GM18526 (cell line): Measurements from ENCODE around the gene PLPPR1.

ENCODE experiments used
- POLR2A ChIP-seq: IDR thresholded peaks from 3 replicates; pipeline ENCODE4 v1.6.1; 2011; ENCODE audit not compliant: insufficient read length; ENCODE audit errors: extremely low read depth

Gene PLPPR1

DNA sequence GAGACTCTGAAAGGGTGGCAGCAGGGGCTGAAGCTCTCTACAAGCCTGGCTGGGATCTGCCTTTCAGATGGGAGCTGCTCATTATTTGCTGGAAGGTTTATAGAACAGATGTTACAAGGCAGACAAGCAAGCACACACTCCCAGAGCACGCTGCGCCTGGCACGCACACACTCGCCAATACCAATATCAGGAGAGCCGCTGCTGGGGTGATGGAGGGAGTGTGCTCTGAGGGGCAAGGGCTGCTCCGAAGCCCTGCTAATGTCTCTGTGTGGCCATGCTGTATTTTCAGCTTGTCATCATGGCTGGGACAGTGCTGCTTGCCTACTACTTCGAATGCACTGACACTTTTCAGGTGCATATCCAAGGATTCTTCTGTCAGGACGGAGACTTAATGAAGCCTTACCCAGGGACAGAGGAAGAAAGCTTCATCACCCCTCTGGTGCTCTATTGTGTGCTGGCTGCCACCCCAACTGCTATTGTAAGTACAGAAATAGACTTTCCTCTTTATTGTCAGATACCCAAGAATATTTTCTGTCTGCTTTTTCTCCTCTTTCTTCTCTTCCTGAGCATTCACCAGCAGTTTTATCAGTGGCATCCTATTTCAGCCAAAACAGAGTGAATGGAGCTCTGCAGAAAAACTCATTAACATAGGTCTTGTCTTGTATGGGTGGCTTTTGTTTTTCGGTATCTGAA lies 241.2 kb downstream of the PLPPR1 start:
- TF ChIP-seq POLR2A = no peak

DNA sequence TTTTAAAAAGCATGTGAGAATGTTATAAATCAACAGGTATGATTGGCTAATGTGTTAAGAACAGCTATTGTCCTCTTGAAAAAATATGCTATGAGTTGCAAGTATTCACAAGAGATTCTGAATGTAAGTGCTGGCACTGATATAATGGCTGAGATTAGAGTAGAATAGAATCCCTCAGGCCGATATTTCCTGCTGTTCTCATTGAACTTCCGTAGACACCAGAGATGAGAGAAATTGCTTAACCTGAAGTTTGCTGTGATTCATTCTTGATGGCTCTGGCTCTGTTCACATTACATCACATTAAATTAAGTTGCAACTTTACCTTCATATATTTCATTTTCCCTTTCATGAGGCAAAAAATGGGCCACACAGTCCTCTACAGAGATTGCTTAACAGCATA lies 241.8 kb downstream of the PLPPR1 start:
- no peak for TF ChIP-seq POLR2A

DNA sequence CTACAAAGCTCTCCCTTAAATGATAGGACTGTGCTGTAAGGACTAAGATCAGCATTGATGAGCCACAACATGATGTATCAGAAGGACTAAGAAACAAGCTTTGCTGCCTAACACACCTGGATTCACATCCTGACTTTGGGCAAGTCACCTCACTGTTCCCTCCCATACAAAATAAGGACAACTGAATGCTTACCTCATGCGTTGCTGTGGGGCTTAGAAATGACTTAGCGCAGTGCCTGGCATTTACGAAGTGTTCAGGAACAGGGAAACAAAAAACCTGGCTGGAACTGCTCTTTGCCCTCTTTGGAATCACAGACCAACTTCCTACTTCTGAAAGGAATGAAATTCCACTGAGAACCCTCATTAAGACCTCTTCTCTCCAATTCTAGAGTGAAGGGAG lies 242.6 kb downstream of the PLPPR1 start:
- TF ChIP-seq POLR2A = no peak

DNA sequence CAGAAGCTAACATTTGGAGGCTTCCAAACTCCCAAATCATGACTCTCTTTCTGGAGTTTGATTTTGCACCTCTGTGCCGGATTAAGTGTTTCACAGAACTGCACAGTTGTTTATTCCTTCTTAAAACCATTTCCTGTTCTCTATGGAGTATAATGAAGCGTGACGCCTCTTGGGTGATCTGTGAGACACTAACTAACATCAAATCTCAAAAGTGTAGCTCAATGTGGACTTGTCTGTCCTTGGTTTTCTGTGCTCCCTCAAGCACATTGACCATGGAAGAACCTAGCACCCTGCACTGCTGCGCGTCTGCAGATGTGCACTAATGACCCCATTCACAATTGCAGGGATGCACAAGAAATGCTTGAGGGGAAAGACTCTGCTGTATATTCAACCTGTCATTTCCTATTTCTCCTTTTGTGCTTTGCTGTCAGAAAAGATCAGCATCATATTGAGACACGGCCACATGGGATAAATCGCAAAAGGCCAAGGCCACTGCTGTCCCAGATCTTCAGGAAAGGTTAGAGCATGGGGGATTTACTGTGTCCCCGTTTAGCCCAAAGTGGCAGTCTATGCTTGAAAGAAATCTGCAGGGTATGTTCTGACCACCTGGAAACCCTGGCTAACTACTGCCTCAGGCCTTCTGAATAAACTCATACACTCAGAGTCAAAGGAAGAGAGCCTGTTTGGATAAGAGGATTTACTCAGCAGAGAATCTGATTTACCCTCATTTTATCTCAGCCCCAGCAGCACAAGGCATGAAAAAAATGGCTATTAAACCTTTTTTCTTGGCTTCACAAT lies 246.6 kb downstream of the PLPPR1 start:
- TF ChIP-seq POLR2A = no peak

DNA sequence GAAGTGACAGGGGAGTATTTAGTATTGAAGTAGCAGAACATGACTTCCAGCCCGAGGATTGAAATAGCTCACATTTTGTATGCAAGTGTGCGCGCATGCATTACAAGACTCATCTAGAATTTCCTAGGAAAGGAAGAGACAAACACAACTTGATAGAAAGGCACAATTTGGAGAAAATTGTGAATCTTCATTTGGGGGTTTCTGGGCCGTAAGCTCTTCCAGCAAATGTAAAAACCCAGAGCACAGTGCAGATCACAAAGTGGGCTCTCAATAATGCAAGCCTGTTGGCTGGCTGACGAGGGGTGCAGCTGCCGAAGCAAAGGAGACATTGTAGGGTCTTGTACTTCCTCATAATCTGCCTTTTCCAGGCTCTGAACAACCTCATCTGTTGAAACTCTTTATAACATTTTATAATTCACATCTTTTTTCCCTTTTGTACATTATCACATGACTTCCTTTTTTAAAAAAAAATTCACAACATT lies 247.3 kb downstream of the PLPPR1 start:
- TF ChIP-seq POLR2A = no peak

DNA sequence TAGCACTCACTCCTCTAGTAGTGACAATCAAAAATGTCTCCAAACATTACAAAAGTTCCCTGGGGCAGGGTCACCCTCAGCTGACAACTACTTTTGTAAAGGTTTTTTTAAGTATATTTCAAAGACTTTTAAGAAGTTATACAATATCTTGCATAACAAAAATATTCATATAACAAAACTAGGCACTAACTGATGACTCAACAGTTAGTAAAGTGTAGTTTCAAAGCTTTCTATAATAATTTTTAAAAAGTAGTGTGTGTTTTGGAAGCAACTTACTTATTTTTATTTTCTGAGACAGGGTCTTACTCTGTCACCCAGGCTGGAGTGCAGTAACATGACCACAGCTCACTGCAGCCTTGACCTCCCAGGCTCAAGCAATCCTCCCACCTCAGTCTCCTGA lies 271.4 kb downstream of the PLPPR1 start:
- TF ChIP-seq POLR2A = no peak

DNA sequence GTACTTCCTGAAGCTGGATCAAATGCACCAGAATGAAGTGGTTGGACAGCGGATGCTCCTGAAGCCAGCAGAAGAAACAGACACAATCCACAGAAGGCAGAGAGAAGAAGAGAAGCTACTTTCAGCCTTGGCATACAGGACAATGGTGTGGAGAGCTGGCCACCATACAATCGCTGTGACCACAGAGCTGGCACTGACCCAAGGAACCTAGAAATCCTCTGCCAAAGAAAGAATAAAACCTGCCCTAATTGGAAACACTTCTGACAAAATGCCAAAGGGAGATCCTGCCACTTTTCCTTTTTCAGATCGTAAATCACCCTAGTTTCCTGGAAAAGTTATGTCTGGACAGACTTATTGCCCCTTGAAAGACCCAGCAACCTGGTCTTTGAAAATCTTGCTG lies 278.5 kb downstream of the PLPPR1 start:
- no peak for TF ChIP-seq POLR2A

DNA sequence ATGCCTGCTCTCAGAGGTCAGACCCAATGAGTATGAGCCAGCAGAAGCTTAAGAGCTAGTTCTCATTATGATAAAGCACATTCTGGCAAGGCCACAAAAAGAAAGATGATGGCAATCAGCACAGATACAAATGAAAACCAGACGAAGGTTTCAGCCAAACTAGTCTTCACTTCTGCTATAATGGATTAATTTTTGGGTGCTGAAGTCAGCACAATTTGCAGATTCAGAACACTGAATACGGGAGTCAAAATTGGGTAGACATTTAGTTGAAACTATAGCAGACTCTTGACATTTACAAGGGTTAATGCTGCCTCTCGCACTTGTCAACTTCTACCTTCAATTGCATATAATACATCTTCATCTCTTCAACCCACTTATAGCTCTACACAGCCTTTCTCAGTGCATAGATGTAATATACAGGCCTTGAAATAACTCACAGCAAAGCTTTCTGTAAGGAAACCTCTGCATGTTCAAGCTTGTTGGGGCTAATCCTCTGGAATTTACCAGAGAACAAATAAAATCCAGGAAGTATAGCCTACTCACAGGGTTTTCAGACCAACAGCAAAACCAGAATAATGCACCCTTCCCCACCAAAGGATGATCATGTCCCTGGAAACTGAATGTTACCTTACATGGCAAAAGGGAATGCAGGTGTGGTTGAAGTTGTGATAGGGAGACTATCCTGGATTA lies 279.1 kb downstream of the PLPPR1 start:
- TF ChIP-seq POLR2A = no peak

DNA sequence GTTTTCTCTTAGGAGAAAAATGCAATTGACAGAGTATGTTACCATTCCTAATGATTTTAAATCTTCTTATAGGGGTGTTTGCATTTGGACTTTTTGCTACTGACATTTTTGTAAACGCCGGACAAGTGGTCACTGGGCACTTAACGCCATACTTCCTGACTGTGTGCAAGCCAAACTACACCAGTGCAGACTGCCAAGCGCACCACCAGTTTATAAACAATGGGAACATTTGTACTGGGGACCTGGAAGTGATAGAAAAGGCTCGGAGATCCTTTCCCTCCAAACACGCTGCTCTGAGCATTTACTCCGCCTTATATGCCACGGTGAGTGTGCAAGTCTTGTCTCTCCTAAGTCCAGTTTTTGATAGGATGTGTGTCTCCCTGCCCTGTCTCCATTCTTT lies 280.6 kb downstream of the PLPPR1 start:
- no peak for TF ChIP-seq POLR2A

DNA sequence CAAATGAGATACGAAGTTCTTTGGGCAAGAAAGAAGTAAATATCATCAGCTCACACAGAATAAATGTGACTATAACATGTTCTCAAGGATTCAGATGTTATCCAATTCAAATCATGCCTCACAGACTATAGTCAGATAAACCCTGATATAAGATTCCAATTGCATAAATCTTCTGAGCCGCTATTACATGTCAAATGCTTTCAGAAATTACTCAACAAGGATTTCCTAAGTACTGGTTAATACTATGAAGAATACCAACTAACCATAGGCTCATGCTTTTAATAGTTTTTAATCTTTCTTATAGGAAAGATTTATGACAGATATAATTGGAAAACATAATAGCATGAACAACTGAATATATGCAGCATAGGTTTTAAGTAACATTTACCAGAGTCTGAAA lies 282.7 kb downstream of the PLPPR1 start:
- TF ChIP-seq POLR2A = no peak

DNA sequence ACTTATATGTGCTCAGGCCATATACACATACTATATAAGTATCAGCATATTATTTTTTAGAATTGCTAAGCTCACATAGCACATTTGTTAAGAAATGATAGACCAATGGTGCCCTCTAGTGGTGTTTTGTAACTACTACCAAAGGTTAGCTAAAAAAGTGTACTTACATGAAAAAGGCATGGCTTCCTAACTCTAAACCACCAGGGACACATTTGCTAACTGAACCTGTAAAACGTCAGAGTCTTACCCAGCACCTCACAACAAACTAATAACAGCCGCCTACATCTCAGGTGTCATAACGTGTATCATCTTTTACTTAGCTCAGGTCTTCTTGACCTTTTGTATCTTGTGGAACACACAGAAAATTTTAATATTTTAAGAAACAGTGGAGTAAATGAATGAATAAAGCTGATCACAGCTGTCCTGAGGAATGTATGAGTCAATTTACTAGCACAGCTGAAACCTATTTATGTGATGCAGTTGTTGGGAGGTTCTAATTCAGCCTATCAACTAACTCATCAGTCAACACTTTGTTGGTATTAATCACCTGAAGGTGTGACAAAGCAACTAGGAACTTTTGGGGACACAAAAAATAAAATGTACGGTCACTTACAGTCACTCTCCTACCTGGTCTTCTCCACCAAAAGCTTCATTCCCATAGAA lies 283.4 kb downstream of the PLPPR1 start:
- no peak for TF ChIP-seq POLR2A

DNA sequence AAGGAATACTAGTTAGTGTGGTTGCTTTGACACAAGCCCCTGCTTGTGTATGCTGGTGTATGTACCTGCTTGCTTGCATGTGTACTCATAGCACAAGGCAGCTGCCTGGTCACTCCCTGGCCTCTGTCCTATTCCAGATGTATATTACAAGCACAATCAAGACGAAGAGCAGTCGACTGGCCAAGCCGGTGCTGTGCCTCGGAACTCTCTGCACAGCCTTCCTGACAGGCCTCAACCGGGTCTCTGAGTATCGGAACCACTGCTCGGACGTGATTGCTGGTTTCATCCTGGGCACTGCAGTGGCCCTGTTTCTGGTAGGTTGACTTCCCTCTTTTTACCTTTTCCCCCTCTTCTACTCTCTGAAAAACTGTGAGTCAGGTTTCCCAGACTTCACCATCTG lies 284.1 kb downstream of the PLPPR1 start:
- TF ChIP-seq POLR2A = no peak

DNA sequence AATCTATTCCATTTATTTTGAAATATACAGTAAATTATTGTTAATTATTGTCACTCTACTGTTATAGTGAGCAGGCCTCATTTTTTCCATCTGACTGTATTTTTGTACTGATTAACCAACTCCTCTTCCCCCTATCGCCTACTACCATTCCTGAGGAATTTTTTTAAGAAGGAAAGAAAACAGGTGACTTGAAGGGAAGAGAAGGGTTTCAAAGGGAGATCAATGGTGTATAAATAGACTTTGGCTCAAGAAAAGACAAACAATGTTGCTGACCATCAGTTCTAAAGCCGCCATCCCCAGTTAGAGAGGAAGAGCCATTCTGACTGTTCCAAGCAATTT lies 286.6 kb downstream of the PLPPR1 start:
- TF ChIP-seq POLR2A = no peak

DNA sequence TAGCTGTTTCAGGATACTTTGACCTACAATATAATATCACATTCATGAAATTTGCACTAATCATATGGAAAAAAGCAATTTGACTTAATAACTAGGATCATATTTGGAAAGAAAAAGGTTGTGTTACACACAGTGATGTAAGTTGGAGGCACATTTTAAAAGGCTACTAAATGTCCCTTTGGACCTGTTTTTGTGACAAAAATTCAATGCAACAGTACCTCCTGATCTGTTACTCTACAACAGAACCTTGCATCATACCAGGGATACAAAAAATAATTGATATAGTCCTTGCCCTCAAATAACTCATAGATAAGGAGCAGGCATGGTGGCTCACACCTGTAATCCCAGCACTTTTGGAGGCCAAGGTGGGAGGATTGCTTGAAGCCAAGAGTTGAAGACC lies 289.2 kb downstream of the PLPPR1 start:
- no peak for TF ChIP-seq POLR2A

DNA sequence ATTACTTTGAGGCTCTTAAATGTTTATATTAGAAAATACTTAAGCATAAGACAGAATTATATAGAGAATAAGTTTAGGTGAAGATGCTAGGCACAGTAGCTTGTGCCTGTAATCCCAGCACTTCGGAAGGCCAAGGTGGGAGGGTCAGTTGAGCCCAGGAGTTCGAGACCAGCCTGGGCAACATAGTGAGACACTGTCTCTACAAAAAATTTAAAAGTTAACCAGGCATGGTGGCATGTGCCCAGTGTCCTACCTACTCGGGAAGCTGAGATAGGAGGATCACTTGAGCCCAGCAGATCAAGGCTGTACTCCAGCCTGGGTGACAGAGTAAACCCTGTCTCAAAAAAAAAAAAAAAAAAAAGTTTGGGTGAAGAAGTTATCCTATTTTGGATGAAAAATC lies 294.6 kb downstream of the PLPPR1 start:
- TF ChIP-seq POLR2A = no peak
